ENCODE results near the gene OLR1.
A peak's percentile ranks its signal among the peaks of the same experiment; 100 is the strongest.

OLR1 gene

DNA sequence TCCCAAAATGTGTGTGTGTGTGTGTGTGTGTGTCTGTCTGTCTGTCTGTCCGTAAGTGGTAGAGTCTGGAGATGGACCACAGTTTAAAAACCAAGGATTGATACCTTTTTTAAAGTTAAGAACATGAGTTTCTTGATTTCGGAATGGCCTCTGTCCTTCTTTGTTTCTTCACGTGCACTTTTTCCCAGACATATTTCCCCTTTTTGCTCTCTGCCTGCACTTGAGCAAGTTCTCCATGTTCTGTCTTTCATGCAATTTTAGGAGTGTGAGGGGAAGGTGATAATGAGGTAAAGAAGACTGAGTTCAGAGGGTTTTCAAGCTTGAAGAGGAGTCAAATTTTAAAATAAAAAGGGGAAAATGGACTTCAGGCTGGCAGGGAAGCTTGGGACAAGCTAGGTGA is 12.7 kb downstream of the OLR1 start:
- H3K27ac ChIP-seq: no peak overlapping the region
- TF ChIP-seq CTCF (conservative IDR thresholded peaks at IDR 0.05) (no peak), ZFX (IDR thresholded peaks at IDR 0.05) (no peak)

DNA sequence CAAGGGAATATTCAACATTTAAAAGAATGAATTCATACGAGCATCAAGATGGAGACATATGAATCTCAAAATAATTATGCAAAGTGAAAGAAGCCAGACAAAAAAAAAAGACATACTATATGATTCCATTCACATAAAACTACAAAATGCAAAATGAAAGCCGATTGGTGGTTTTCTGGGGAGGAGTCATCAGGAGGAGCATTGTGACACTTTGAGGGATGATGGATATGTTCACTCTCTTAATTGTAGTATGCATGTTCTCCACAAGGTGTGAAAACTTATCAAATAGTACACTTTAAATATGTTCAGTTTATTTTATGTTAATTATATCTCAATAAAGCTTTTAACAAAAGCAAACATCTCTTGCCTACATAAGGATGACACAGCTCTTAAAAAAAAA is 13.5 kb downstream of the OLR1 start:
- no peak for TF ChIP-seq ZFX (IDR thresholded peaks at IDR 0.05)
- no peak; the same call in none of the 2 replicates for TF ChIP-seq CTCF (conservative IDR thresholded peaks at IDR 0.05)
- H3K27ac ChIP-seq: no peak overlapping the region

DNA sequence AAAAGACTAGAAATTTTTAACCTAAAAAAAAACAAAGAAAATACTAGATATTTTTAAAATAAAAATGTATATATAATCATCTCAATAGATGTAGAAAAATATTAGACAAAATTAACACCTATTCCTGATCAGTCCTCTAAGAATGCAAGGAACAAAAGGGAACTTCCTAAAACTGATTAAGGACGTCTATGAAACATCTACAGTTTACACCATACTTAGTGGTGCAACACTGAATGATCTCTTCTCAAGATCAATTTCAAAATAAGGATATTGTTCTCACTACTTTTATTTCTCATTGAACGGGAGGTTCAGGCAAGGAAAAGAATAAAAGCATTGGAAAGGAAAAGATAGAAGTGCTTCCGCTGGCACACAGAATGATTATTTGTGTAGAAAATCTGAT is 16.0 kb downstream of the OLR1 start:
- TF ChIP-seq CTCF (conservative IDR thresholded peaks at IDR 0.05): no peak
- H3K27ac ChIP-seq: no peak overlapping the region

DNA sequence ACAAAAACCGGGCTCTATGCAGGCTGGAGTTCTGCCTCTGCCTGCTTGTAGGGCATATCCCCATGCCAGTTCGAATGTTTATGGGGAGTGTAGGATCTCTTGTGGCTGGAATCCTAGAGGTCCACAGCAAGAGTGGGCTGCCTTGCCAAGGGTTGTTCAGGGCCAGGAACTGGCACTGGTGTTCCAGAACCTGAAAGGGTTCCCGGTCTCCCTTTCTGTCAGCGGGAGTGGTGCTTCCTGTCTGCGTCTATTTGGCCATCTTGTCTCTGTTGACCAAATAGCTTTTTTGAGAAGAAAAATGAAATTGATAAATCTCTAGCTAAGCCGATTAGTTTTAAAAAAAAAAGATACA is 17.8 kb downstream of the OLR1 start:
- H3K27ac ChIP-seq: no peak overlapping the region
- TF ChIP-seq ZFX (IDR thresholded peaks at IDR 0.05): no peak
- TF ChIP-seq CTCF (conservative IDR thresholded peaks at IDR 0.05): no peak

- peak; percentile 93 for TF ChIP-seq CTCF (conservative IDR thresholded peaks at IDR 0.05)
- TF ChIP-seq ZFX (IDR thresholded peaks at IDR 0.05): no peak
- no peak overlapping the region; the same call in 1 of the 2 replicates for H3K27ac ChIP-seq
These were observed 18.4 kb downstream of the OLR1 start for GRCh38 chr12:10153271-10154144.

DNA sequence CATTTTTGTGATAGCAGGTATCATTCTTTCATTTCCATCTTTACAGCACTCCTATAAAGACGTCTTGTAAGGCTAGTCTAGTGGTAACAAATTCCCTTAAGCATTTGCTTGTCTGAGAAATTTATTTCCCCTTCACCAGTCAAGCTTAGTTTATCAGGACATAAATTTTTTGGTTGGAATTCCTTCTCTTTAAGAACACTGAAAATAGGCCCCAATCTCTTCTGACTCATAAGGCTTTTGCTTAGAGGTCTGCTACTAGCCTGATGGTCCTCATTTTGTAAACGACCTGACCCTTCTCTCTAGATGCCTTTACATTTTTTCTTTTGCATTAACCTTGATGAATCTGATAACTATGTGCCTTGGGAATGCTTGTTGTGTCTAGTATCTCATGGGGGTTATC is 20.3 kb downstream of the OLR1 start:
- no peak overlapping the region for H3K27ac ChIP-seq
- no peak for TF ChIP-seq ZFX (IDR thresholded peaks at IDR 0.05)

DNA sequence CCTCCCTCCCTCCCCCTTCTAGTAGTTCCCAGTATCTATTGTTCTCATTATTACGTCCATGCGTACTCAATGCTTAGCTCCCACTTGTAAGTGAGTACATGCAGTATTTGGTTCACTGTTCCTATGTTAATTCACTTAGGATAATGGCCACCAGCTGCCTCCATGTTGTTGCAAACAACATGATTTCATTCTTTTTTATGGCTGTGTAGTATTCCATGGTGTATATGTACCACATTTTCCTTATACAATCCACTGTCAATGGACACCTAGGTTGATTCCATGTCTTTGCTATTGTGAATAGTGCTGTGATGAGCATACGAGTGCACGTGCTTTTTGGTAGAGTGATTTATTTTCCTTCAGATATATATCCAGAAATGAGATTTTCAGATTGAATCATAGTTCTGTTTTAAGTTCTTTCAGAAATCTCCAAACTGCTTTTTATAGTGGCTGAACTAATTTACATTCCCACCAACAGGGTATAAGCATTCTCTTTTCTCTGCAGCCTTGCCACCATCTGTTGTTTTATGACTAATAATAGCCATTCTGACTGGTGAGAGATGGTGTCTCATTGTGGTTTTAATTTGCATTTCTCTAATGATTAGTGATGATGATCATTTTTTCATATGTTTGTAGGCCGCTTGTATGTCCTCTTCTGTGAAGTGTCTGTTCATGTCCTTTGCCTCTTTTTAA is 24.1 kb downstream of the OLR1 start:
- H3K27ac ChIP-seq: no peak overlapping the region
- TF ChIP-seq ZFX (IDR thresholded peaks at IDR 0.05): no peak
- TF ChIP-seq CTCF (conservative IDR thresholded peaks at IDR 0.05): no peak
